Stimulated activated CD4-positive, alpha-beta T cell treated with anti-CD3 and anti-CD28 coated beads, Interleukin-2, amount 100 ng/mL, for 24 hours (primary cell): ENCODE results near the gene AGPAT2.

Experiments used
- DNase-seq, 2 donors: peaks; one replicate each; pipeline ENCODE4 v3.0.0-alpha.2; 2020

Gene AGPAT2

DNA sequence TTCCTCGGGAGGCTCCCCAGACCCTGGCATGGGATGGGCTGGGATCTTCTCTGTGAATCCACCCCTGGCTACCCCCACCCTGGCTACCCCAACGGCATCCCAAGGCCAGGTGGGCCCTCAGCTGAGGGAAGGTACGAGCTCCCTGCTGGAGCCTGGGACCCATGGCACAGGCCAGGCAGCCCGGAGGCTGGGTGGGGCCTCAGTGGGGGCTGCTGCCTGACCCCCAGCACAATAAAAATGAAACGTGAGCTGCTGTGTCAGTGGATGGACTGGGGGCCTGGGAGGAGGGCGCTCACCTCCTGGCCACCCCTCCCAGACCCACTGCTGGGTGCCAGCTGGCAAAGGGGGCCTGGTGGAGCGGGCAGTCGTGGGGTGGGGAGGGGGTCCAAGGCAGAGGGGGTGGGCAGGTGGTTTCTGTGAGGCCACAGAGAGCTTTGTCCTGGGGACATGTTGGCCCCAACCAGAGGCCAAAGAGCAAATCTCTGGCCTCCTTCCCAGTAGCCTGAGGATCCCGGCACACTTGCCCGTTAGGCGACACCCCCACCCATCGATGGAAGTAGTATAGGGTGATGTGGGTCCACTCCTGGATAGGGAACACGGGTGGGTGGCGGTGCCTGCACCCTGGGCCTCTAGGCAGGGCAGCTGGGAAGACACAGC lies 14.7 kb downstream of the AGPAT2 start:
- no peak for DNase-seq

DNA sequence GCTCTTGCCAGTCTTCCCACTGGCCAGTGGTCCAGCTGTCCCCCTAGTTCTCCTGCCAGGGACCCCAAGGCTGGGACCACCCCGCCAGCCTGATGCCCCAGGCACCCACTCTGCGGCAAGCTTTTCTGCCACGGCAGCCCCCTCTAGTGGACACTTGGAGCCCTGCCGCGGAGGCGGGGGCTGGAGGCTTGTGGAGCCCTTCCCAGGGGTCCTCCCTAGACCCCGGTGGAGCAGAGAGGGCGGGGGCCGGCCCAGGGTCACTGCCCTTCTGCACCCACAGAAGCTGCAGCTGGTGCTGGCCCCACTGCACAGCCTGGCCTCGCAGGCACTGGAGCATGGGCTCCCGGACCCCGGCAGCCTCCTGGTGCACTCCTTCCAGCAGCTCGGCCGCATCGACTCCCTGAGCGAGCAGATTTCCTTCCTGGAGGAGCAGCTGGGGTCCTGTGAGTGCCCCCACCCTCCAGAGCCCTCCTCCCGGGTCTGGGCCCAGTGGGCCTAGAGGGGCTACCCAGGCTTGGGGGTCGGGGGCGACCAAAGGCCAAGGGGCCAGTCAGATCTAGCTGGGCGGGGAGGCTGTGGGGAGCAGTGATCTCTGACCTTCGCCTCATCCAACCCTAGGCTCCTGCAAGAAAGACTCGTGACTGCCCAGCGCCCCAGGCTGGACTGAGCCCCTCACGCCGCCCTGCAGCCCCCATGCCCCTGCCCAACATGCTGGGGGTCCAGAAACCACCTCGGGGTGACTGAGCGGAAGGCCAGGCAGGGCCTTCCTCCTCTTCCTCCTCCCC lies 15.4 kb downstream of the AGPAT2 start:
- peak; percentile 56 to 63 for DNase-seq

DNA sequence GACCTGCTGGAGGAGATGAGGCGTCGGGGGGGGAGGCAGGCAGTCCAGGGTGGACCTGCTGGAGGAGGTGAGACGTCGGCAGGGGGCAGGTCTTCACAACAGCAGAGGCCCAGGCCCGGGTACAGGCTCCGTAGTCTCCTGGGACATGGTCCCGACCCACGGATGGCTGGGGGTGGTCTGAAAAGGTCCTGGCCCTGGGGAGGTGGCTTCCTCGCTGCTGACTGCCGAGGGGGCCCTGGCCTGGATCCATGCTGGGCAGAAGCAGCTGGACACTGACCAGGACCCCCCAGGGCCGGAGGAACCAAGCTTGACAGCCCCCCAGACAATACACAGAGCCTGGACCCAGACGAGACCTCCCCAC lies 16.0 kb downstream of the AGPAT2 start:
- DNase-seq, result no peak

DNA sequence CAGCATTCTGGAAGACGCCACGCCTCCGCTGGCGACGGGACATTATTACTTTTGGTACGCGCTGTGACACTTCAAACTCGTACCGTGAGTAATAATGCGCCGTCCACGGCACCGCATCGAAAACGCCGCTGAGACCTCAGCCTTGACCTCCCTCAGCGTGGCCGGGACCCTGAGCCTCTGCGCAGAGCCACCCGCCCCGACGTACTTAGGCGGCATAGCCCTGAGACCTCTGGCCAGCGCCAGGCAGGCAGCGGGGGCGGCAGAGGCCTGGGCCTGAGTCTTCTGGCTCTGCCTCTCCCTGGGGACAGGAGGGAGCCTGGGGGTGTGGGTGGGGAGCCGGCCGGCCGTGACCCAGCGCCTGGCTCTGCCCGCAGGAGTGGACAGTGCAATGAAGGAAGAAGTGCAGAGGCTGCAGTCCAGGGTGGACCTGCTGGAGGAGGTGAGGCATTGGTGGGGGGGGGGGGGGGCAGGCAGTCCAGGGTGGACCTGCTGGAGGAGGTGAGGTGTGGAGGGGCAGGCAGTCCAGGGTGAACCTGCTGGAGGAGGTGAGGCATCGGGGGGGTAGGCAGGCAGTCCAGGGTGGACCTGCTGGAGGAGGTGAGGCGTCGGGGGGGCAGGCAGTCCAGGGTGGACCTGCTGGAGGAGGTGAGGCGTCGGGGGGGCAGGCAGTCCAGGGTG lies 16.5 kb downstream of the AGPAT2 start:
- no peak for DNase-seq

DNA sequence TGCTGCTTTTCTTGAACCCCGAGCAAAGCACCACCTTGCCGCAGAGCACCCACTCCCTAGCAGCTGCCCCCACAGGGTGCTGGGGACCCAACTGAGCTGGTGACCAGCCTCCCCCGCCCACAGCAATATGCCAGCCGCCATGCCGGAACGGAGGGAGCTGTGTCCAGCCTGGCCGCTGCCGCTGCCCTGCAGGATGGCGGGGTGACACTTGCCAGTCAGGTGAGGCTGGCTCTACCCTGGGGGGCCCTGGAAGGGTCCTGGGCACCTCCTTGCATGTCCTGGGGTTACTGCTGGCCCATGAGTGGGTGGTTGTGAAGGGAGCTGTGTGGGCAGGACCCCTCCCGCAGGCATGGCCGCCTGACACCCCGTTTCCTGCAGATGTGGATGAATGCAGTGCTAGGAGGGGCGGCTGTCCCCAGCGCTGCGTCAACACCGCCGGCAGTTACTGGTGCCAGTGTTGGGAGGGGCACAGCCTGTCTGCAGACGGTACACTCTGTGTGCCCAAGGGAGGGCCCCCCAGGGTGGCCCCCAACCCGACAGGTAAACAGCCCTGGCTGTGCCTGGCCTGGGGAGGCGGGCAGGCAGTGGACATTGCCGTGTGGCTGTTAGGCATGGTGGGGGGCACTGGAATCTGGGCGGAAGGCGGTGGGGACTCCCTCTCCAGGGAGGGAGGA lies 17.3 kb downstream of the AGPAT2 start:
- DNase-seq, result no peak

DNA sequence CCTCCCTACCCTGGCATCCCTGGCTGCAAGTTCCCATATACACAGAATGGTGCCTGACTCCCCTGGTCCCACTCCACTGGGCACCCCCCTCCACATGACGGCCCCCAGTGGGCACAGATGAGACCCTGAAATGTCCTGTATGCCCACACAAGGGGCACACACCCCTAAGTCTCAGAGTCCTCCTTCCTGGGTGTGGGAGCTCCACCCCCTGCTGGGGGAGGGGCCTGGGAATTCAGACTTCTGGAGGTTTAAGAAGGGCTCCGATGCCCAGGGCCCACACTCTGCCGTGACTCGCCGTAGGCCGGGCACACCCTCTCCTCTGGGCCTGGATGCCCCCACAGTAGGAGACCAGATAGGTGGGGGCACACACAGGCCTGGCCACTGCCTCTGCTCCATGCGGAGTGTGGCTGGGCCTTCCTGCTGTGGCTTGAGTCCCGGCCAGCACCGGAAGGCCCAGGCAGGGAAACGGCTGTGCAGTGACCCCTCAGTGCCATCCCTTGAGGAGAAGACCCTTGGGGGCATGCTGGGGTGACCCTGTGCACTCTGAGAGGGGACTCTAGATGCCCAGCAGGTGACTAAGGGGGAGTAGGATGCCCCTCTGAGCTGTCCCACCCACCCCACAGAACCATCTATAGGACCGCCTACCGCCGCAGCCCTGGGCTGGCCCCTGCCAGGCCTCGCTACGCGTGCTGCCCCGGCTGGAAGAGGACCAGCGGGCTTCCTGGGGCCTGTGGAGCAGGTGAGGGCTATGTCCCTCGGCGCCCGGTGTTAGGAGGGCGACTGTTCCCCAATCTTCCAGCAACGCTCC lies 18.1 kb downstream of the AGPAT2 start:
- peak in 1 of 2 donors; percentile 30 for DNase-seq

DNA sequence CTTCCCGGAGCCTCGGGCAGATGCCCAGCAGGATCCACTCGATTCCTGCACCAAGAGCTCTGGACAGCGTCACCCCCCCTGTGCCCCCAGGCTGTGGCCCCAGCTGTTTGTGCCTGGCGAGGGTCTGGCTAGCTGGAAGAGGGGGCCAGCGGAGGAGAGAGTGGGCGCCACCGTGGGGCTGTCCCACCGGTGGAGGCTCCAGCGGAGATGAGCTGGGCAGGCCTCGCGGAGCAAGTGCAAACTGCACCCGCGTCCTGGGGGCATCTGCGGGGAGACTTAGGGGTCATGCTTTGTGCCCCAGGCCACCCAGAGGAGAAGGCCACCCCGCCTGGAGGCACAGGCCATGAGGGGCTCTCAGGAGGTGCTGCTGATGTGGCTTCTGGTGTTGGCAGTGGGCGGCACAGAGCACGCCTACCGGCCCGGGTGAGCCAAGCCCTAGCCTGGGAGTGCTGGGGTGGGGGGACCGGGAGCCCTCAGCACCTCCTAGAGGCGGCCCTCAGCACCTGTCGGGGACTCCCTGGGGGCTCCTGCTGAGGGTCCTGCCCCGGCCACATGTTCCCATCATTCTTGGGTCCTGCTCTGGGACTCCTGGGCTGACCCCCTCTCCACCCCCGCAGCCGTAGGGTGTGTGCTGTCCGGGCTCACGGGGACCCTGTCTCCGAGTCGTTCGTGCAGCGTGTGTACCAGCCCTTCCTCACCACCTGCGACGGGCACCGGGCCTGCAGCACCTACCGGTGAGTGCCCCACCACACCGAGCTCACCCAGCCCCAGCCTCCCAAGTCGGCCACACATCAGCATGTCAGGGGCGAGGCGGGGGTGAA lies 19.1 kb downstream of the AGPAT2 start:
- no peak for DNase-seq

DNA sequence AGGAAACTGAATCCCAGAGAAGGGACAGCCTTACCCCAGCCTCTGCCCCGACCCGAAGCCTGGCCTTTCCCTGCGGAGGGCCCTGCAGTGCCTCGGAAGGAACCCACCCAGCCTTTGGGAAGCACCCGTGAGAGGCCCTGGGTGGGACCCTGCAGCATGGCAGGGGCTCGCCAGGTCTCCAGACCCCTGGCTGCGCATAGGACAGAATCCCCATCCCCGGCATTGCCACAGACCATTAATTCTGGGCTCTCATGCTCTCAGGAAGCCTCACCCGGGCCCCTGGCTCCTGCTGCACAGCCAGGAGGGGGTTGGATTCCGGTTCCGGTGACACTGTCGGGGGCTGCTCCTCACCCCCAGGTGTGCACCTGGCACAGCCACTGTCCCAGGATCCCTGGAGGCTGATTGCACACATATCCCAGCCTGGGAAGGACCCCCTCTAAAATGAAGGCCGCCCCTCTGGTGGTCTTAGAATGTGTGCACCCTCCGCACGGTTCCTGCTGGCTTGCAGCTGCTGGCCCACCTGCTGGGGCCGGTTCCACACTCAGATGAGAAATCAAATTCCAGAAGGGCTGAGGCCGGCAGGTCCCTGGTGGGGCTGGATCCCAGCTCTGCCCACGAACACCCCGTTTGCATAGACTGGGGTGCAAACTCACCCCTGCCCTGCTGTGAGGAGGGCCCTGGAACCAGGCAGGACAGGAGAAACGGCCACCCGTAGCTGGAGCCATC lies 19.9 kb downstream of the AGPAT2 start:
- DNase-seq, result no peak

DNA sequence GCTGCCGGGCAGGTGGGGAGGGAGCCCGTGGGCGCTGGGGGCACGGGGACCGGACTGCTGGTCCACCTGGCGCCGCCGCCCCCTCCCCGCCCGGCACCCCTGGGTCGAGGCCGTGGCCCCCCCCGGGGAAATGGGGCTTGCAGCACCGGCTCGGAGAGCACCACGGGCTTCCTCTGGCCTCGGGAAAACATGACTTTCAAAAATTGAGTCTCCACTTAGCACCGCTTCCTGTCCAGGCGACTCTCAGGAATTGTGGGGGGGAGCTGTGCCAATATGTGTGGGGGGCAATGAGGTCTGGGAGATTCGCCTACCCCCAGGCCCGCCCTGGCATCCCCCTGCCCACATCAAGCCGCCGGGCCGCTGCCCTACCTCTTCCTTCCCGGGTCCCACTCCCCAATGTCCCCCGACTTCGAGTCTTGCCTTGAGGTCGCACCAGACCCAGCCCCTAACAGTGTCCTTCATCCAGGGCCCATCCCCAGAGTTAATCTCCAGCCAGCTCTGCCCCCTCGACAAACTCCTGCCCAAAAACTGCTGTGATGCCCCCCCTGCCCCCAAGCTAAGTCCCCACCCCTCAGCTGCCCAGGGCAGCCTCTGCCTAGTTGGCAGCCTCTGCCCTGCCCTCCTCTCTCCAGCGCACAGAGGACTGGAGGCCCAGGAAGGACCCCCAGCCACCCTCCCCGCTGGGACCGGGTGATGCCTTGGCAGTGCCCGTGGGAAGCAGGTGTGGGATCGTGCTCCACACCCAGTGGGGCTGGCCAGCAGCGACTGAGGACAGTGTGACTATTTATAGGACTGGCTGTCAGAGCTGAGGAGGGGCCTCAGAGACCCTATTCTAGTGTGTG lies 20.7 kb downstream of the AGPAT2 start:
- no peak for DNase-seq

DNA sequence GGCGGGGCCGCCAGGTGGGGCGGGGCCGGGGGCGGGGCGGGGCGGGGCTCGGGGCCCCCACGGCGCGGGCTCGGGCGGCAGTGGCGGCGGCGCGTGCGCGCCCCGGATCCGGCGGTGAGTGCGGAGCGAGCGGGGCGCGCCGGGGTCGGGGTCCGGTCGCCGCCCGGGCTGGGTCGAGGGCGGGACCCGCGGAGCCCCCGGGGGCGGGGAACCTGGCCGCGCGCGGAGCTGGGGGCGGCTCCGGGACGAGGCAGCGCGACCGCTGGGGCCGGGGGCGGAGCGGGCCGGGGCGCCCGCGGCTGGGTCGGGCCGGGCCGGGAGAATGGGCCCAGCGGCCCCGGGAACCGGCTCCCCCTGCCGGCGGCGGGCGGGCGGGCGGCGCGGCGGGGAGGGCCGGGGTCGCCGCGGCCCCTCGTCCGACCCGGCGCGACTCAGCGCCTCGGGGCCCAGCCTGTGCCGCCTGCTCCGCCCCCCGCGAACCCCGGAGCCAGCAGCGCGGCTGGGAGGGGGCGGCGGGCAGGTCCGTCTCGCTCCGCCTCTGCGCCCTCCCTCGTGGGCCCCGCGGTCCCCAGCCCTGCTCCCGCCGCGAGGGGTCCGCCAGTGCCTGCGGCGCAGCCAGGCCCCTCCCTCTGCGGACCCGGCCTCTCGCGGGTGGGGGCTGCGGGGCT lies 21.4 kb downstream of the AGPAT2 start:
- peak in 1 of 2 donors; percentile 38 for DNase-seq

DNA sequence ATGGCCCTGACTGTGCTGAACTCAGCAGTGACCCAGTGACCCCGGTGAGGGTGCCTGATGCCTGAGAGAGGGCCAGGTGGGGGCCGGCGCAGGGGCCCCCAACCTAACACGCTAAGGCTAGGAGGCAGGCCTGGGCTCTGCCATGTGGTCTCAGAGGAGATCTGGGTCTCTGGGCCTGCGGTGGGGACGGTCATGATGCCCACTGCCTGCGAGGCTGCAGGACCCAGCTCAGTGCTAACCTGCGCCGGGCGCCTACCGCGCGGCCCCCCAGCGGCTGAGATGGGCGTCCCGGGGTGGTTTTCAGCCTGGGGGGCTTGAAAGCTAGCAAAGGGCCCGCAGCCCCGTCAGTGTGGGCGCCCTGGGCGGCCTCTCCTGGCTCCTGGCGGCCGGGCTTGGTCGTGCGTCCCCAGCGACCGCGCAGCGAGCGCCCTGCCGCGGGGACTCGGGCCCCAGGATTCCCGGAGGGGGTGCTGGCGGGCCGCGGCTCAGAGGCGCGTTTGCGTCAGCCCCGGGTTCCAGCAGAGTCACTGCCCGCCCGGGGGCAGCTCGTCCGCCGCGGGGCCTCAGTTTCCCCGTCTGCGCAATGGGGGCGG lies 22.1 kb downstream of the AGPAT2 start:
- DNase-seq, result peak in 1 of 2 donors; percentile 54

DNA sequence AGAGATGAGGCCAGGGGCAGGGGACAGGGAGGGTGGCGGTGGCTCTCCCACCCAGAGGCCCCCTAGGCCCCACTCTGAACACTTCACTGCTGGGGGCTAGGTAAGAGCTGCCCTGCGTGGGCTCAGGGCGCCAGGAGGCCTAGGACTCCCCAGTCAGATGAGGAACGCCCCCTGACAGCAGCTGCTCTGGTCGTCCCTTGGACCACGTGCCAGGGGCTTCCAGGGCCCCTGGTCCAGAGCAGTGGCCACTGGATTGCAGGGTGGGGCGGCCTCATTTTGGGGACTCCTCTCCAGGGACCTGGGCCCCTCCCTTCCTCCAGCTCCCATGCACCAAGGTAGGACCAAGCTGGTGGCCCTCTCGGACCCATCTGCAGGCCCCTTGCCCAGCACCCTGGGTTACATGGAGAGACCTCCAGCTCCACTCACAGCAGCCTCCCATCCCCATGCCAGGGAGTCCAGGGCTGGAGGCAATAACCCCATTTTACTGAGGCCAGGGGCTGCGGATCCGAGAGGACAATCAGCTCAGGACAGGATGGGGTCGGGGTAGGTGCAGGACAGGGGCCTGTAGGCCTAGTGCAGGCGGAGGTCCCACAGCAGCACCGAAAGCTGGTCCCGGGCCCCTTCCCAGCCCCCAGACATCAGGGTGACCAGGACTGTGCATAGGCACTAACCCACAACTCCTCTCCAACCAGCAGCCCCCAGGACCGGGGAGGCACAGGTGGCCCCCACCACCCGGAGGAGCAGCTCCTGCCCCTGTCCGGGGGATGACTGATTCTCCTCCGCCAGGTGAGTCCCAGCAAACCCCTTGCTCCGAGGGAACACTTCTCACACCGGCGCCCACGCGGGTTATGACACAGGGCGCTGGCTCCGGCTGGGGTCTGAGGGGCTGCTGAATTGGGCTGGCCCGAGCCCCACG lies 23.0 kb downstream of the AGPAT2 start:
- DNase-seq, result no peak

DNA sequence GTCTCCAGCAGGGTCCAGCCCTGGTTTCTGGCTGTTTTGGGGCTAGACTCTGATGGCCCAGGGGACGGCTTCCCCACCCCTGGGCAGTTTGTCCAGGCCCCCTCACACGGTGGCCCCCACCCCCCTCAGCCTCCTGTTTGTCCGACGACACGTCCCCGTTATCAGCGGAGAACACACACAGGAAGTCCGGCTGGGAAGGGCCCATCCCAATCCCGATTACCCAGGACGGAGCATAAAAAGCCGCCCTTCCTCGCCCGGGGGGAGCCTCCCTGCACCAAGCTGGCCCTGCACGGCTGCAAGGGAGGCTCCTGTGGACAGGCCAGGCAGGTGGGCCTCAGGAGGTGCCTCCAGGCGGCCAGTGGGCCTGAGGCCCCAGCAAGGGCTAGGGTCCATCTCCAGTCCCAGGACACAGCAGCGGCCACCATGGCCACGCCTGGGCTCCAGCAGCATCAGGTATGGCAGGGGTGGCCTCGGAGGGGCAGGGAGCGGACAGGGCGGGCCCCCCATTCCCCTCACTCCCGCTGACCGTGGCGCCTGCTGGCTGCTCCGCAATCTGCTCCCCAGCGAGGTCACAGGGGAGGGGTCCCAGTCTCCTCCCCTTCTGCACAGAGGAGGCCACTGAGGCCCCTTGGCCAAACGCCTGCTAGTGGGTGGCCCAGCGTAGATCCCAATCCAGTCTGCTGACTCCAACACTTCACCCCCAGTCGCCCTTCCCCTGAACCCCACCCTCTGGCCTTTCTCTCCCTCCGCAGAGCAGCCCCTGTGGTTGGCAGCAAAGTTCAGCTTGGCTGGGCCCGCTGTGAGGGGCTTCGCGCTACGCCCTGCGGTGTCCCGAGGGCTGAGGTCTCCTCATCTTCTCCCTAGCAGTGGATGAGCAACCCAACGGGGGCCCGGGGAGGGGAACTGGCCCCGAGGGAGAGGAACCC lies 24.3 kb downstream of the AGPAT2 start, which contains the start of gene EGFL7:
Gene EGFL7 (plus strand): TSS at position 261 of the 926 bp plus-strand sequence. CDS start 5,367 bp downstream, outside the sequence.
- DNase-seq, result no peak

DNA sequence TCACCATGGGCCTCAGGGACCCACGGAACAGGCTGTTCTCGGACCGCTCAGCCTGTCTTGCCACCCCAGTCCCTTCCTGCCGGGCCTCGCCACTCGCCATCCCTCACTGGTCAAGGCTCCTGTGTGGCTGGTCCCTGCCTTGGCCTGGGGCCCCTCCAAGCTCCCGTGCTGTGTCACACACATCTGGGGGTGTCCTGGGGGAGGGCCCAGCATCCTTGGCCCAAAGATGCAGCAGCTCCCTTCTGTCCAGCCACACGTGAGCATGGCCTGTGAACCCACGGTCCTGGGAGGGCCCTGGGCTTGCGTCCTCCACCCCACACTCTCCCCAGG lies 25.0 kb downstream of the AGPAT2 start:
- DNase-seq, result no peak

DNA sequence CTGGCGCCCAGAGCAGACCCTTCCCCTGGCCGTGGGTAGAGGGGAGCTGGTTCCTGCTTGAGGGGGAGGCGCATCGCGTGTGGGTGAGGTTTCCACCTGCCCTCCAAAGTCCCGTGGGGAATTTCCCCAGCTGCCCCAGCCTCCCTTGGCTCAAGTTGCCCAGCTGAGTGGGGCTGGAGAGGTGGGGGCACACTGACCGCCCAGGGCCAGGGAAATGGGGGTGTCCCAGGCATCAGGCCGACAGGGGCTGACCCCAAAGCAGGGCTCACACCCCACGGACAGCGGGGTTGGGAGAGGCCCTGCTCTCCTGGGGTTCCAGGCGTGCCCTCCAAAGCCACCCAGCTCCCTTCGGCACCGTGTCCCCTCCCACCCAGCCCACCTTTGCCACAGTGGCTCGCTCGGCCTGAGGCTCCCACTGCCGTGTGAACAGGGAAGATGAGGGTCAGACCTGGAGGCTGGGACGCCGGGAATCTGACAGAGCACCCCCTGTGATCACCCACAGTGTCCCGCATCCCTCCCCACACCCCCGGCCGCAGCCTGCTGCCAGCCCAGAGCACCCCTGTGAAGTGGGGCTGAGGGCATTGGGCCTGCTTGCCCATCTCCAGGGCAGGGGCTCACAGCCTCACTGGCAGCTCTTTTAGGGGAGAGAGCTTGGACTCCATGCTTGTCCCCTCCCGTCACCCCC lies 25.5 kb downstream of the AGPAT2 start:
- DNase-seq, result no peak

DNA sequence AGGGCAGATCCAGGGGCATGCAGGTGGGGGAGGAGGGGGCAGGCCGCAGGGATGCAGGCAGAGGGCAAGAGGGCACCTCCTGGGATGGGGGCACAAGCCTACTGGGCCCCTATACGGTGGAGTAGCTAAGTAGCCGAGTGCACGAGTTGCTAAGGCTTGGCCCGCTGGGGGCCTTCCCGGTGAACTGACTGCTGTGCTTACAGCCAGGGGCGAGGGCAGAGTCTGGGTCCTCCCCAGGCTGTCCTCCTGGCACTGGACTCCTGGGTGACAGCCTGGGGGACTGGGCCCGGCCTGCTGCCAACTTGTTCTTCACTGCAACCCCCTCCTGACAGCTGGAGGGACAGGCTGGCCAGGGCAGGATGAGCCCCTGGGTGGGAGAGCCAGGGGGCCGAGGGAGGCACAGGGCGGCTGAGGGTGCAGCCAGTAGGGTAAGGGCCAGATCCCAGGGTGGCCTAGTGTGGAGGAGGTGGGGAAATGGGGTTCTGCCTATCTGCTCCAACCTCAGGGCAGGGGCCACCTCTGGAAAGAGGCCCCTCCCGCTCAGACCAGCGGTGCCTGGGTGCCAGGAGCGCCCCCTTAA lies 26.2 kb downstream of the AGPAT2 start:
- no peak for DNase-seq
